DMS153 treated with DMSO at 0.1 percent for 48 hours (cell line): ENCODE results near the gene NAV1.
A peak's percentile ranks its signal among the peaks of the same experiment; 100 is the strongest.
"Not testable (repeated sequence)": the region's sequence is repeated elsewhere in the genome, so short reads cannot be mapped to it uniquely, and the experiment has no call there.

ENCODE experiments used
- DNase-seq: peaks from one replicate; lab custom pipeline; 2025; ENCODE audit not compliant: unreplicated experiment; lab: John Stamatoyannopoulos, UW

The NAV1 gene

GRCh38 chr1:201538612-201539551 is at the start of gene NAV1:
Gene NAV1 (plus strand): TSS chr1:201539127. CDS start chr1:201622885, 83,758 bp downstream.
- peak; percentile 82 for DNase-seq

GRCh38 chr1:201489643-201490261 is 49.2 kb upstream of the NAV1 start:
- no peak for DNase-seq

GRCh38 chr1:201490708-201491131 is 48.2 kb upstream of the NAV1 start:
- no peak for DNase-seq

- no peak for DNase-seq
These were observed 46.9 kb upstream of the NAV1 start for GRCh38 chr1:201491896-201492511.

- not testable (repeated sequence) for DNase-seq
These were observed 45.8 kb upstream of the NAV1 start for GRCh38 chr1:201493026-201493656.

- no peak for DNase-seq
These were observed 44.9 kb upstream of the NAV1 start for GRCh38 chr1:201493757-201494617.

GRCh38 chr1:201495551-201496295 is 43.2 kb upstream of the NAV1 start:
- DNase-seq, result peak; percentile 95

- peak; percentile 64 for DNase-seq
These were observed 42.6 kb upstream of the NAV1 start for GRCh38 chr1:201496296-201496690.

- DNase-seq, result no peak
These were observed 40.9 kb upstream of the NAV1 start for GRCh38 chr1:201497935-201498509.

GRCh38 chr1:201498621-201499020 is 40.3 kb upstream of the NAV1 start:
- DNase-seq, result no peak

- DNase-seq, result no peak
These were observed 39.7 kb upstream of the NAV1 start for GRCh38 chr1:201499191-201499590.

GRCh38 chr1:201499795-201500669 is 38.9 kb upstream of the NAV1 start:
- no peak for DNase-seq

GRCh38 chr1:201500670-201501120 is 38.2 kb upstream of the NAV1 start:
- DNase-seq, result no peak

GRCh38 chr1:201501144-201501543 is 37.8 kb upstream of the NAV1 start:
- no peak for DNase-seq

GRCh38 chr1:201501812-201502510 is 37.0 kb upstream of the NAV1 start:
- peak; percentile 86 for DNase-seq

- DNase-seq, result no peak
These were observed 36.4 kb upstream of the NAV1 start for GRCh38 chr1:201502511-201502857.

- no peak for DNase-seq
These were observed 35.3 kb upstream of the NAV1 start for GRCh38 chr1:201503397-201504176.
